HG03457 (cell line): ENCODE measurements around the gene UNC5A.

ENCODE experiments used
- ATAC-seq: cut with Tn5 transposase; IDR thresholded peaks from one replicate; pipeline ENCODE4 v1.9.1; 2021; ENCODE audit warnings: moderate number of reproducible peaks; ENCODE audit not compliant: unreplicated experiment

UNC5A gene

GRCh38 chr5:176819476-176819875 lies 9.1 kb downstream of the UNC5A start:
- no peak for ATAC-seq

- no peak for ATAC-seq
Observed at GRCh38 chr5:176820937-176821336, 10.6 kb downstream of the UNC5A start.

- no peak for ATAC-seq
Observed at GRCh38 chr5:176821441-176821840, 11.1 kb downstream of the UNC5A start.

GRCh38 chr5:176822041-176822792 lies 11.9 kb downstream of the UNC5A start:
- no peak for ATAC-seq

GRCh38 chr5:176822793-176823481 lies 12.6 kb downstream of the UNC5A start:
- no peak for ATAC-seq

- no peak for ATAC-seq
Observed at GRCh38 chr5:176823869-176824412, 13.6 kb downstream of the UNC5A start.

- ATAC-seq: no peak
Observed at GRCh38 chr5:176824604-176825003, 14.2 kb downstream of the UNC5A start.

- ATAC-seq: no peak
Observed at GRCh38 chr5:176825234-176825633, 14.9 kb downstream of the UNC5A start.

GRCh38 chr5:176825957-176826356 lies 15.6 kb downstream of the UNC5A start:
- ATAC-seq: no peak

- ATAC-seq: no peak
Observed at GRCh38 chr5:176827736-176828414, 17.5 kb downstream of the UNC5A start.

- no peak for ATAC-seq
Observed at GRCh38 chr5:176829320-176829719, 19.0 kb downstream of the UNC5A start.

GRCh38 chr5:176830422-176830994 lies 20.1 kb downstream of the UNC5A start:
- no peak for ATAC-seq

GRCh38 chr5:176830995-176831423 lies 20.6 kb downstream of the UNC5A start:
- ATAC-seq: no peak

- ATAC-seq: no peak
Observed at GRCh38 chr5:176831425-176831824, 21.1 kb downstream of the UNC5A start.

GRCh38 chr5:176832162-176832561 lies 21.8 kb downstream of the UNC5A start:
- no peak for ATAC-seq

- no peak for ATAC-seq
Observed at GRCh38 chr5:176833286-176833685, 22.9 kb downstream of the UNC5A start.

GRCh38 chr5:176835918-176836317 lies 25.6 kb downstream of the UNC5A start:
- no peak for ATAC-seq

- ATAC-seq: no peak
Observed at GRCh38 chr5:176836811-176837706, 26.7 kb downstream of the UNC5A start.

- ATAC-seq: no peak
Observed at GRCh38 chr5:176837707-176838115, 27.4 kb downstream of the UNC5A start.

- ATAC-seq: no peak
Observed at GRCh38 chr5:176843673-176844072, 33.3 kb downstream of the UNC5A start.
